HG03571 (cell line): ENCODE measurements around the gene PRR5L.
A peak's percentile ranks its signal among the peaks of the same experiment; 100 is the strongest.
"Not testable (repeated sequence)": the region's sequence is repeated elsewhere in the genome, so short reads cannot be mapped to it uniquely, and the experiment has no call there.

Source experiments
- ATAC-seq: cut with Tn5 transposase; IDR thresholded peaks from one replicate; pipeline ENCODE4 v1.9.1; 2021; ENCODE audit not compliant: unreplicated experiment

The PRR5L gene

GRCh38 chr11:36488096-36488495 is 192.0 kb downstream of the PRR5L start:
- ATAC-seq, result no peak

DNA sequence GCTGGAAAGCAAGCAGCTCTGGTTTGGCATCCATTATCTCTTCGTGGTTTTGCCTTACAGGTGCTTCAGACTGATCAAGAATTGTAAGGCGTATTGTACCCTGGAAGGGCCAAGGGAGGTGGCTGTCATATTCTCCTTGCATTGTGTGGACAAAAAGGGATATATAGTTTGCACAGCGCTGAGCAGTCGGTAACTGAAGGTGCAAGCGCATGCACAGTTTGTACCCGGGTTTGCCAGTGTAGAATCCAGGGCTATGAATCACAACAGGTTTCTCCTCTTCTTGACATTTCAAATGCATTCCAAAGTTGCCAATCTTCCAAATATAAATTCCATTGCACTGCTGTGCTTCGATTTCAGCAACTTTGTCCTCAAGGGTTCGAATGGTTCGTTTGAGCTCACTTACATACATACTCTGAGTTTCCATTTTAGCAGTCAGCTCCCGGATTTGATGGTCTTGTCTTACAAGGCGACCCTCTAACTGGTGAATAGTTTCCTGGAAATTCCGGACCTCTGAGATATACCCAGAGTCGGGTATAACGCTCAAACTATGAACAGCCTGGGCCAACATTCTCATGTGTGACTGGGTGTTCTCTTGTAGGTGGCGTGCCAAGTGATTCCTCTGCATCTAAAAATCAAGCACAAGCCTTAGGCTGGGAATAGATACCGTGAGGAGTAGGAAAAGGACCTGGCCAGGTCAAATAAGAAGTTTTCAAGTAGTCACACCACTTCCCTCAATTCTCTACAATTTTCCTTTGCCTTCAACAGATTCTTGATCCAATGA is 194.1 kb downstream of the PRR5L start:
- ATAC-seq, result no peak

DNA sequence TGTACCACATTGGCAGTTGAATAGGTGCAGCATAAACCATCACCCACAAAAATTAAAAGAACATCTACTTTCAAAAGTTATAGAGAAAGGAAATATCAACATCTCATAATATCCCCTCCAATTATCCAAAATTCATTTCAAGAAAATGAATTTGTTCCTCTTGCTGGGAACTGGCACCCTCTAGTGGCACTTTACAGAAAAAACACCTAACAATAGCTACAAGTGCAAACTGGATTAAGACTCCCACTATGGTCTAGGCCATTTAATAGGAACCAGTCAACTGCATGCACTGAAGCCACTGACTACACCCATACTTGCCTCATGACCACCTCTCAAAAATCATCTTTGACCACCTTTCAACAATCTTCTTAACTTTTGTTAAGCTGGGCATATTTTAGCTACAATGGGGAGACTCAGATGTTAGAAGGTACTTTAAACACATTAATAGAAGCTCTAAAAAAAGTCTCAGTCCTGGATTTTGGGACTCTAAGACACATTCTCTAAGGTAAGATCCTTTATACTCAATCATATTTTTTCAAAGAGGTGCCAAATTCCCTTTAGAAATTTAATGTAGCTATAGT is 196.7 kb downstream of the PRR5L start:
- ATAC-seq, result peak; percentile 46

DNA sequence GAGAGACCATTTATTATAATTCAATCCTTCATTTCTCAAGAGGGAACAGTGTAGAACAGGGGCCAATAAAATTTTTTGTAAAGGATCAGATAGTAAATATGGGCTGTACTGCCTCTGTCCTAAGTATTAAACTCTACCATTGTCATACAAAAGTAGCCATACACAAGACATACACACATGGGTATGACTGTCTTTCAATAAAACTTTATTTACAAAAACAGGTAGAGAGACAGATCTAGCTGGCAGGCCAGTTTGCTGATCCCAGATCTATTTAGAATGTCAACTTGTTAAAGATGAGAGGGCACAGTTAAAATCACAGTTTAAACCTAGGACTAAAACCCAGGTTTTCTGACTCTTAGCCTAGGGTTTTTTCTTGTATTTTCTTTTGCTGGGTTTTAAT is 197.2 kb downstream of the PRR5L start:
- no peak for ATAC-seq

- no peak for ATAC-seq
Measured at GRCh38 chr11:36498721-36499120, 202.6 kb downstream of the PRR5L start.

DNA sequence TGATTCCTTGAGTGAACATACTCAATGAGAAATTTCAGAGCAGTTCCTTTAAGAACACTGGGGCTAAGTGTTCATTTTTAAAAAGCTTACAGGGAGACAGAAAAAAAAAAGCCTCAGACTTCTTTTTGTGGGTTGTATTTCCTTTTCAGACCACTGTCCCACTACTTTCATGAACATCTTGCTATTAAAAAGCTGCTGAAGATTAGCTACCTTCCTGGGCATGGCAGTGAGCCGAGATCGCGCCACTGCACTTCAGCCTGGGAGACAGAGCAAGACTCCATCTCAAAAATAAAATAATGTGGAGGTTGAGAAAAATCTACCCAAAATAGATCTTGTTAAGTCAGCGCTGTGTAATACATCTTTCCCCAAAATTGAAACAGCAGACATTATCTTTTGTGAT is 203.2 kb downstream of the PRR5L start:
- ATAC-seq, result no peak

DNA sequence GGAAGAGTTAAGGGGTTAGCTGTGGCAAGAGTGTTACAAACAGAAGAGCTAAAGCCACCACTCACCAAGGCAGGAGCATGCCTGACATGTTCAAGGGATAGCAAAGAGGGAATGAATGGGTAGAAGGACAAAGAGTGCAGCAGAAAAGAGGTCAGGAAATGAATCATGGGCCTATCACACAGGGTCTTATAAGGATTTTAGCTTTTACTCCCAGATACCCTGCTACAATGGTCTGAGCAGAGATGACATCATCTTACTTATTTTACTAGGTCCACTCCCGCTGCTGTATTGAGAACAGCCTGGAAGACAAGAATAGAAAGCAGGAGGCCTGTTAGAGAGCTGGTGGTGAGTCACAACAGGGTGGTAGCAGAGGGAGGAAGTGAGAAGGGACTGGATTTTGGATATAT is 204.2 kb downstream of the PRR5L start:
- ATAC-seq, result peak; percentile 94

DNA sequence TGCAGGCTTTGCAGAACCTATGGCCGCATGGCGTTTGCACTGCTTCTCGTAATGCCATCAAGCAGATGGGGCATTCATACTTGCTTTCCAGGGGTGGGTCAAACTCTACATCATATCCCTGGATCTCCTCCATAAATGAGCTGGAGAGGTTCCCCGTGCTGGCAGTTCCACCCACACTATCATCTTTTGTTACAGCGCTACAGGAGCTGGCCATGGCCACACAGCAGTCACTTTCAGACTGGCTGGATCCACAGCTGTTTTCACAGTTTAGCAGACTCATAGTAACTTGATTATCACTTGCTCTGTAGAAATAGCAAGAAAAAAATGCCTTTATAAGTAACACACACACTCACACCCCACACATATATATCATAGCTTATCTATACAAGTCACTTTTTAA is 205.1 kb downstream of the PRR5L start:
- ATAC-seq, result no peak

DNA sequence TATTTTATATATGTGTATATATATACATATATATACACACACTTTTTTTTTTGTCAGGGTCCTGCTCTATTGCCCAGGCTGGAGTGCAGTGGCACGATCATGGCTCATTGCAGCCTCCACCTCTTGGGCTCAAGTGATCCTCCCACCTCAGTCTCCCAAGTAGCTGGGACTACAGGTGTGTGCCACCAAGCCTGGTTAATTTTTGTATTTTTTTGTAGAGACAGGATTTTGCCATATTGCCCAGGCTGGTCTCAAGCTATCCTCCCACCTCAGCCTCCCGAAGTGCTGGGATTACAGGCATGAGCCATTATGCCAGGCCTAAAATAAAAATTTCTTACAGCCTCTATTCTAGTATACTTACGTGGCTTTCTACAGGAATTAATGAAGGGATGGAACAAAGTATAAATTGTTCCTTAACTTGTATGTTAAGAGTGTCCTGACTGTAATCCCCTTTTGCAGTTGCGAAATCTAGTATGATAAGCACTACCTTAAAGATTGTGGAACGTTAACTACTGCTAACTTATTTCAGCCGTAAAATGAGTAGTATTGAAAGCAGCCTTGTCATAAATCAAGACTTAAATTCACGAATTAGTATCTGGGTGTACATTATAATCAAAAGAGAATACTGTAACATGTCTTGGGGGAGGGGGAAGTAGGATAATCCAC is 211.9 kb downstream of the PRR5L start:
- no peak for ATAC-seq

DNA sequence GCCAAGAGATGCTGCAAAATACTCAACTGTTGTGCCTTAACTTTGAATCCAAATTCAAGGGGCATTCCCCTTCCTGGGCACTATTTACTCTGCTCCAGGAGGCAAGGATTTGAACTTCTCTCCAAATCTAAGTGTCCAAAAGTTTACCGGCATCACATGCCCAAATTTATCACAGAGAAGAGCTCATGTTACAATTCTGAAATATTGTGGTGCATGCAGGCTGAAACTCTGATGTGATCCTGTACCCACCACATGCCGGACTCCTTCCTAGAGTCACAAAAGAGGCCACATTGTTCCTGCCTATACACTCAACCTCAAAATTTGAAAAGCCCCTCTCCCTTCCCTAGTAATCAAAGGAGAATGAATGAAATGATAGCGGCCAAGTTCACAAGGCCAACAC is 212.7 kb downstream of the PRR5L start:
- no peak for ATAC-seq

- no peak for ATAC-seq
Measured at GRCh38 chr11:36509201-36509639, 213.1 kb downstream of the PRR5L start.

- ATAC-seq, result peak; percentile 96
Measured at GRCh38 chr11:36509694-36510593, 213.9 kb downstream of the PRR5L start, which contains the start of gene TRAF6. TSS of gene TRAF6 (minus strand) at chr11:36510272. CDS start at chr11:36501515, 8,757 bp downstream.

DNA sequence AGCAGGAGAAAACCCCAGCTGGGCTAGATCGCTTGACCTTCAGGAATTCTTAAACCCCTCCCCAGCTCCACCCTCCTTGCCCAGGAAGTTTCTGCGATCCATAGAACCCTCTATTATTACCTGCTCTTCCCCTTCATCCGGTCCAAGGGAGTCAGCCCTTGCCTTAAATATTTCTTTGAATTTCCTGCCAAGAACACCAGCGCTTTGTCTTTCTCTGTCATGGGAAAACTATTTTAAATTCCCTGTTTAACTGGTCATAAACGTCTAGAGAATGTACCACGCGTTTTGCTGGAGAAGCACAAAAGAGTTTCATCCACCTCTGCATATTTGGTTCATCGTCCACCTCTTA is 214.5 kb downstream of the PRR5L start:
- no peak for ATAC-seq

- not testable (repeated sequence) for ATAC-seq
Measured at GRCh38 chr11:36511062-36511461, 215.0 kb downstream of the PRR5L start.

GRCh38 chr11:36512016-36512415 is 215.9 kb downstream of the PRR5L start:
- ATAC-seq, result no peak

- ATAC-seq, result no peak
Measured at GRCh38 chr11:36513965-36514364, 217.9 kb downstream of the PRR5L start.
